Esophagus squamous epithelium (tissue), 4 donors: Measurements from ENCODE around the gene RPS6KA4.

Experiments used
- POLR2A ChIP-seq, 4 donors: fragments of 450-650 bp; IDR thresholded peaks; one replicate each; pipeline ENCODE4 v1.6.1; 2017; ENCODE audit warnings: antibody characterized with exemption in 4 of 4, mild to moderate bottlenecking in 4 of 4, moderate library complexity in 3 of 4
- TF ChIP-seq, protein P1 (sequence below), 6 experiments: fragments of 450-650 bp in 4 of 6; fragments of 200-600 bp in 2 of 6; sonication (generic) in 2 of 6; IDR thresholded peaks; one replicate each; pipeline ENCODE4 v1.5.1; 2016 to 2019; ENCODE audit warnings: antibody characterized with exemption in 6 of 6, mild to moderate bottlenecking in 4 of 6, moderate library complexity in 4 of 6

DNA sequence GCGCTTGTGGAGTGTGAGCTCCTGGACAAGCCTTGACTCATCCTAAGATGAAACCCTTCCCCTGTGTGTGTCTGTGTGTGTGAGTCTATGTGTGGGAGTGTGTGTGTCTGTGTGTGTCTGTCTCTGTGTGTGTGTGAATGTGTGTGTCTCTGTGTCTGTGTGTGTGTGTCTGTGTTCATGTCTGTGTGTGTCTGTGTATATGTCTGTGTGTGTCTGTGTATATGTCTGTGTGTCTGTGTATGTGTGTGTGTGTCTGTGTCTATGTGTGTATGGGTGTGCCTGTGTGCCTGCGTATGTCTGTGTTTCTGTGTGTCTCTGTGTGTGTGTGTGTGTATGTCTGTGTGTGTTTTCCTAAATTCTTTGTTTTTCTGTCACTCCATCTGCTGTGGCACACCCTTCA, 48.7 kb downstream of the RPS6KA4 start:
- no peak for TF ChIP-seq POLR2A (IDR thresholded peaks at IDR 0.05)
- TF ChIP-seq, protein P1, sequence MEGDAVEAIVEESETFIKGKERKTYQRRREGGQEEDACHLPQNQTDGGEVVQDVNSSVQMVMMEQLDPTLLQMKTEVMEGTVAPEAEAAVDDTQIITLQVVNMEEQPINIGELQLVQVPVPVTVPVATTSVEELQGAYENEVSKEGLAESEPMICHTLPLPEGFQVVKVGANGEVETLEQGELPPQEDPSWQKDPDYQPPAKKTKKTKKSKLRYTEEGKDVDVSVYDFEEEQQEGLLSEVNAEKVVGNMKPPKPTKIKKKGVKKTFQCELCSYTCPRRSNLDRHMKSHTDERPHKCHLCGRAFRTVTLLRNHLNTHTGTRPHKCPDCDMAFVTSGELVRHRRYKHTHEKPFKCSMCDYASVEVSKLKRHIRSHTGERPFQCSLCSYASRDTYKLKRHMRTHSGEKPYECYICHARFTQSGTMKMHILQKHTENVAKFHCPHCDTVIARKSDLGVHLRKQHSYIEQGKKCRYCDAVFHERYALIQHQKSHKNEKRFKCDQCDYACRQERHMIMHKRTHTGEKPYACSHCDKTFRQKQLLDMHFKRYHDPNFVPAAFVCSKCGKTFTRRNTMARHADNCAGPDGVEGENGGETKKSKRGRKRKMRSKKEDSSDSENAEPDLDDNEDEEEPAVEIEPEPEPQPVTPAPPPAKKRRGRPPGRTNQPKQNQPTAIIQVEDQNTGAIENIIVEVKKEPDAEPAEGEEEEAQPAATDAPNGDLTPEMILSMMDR (IDR thresholded peaks at IDR 0.05), result no peak
